H1 (cell line): ENCODE measurements around the gene ACOT7. TPM values are rescaled to one million over a fixed set of nuclear protein-coding genes. Genes with fewer than 3 reads are reported as not detected.

Source experiments
- CTCF ChIA-PET: fragments of 300-600 bp; sonication (Branson Sonifier 250); formaldehyde crosslinking; loops from one replicate; lab custom pipeline; 2021; ENCODE audit not compliant: partially characterized antibody; lab: Charles Lee
- POLR2A ChIA-PET: fragments of 300-600 bp; sonication (Branson Sonifier 250); formaldehyde crosslinking; loops from one replicate; lab custom pipeline; 2021; ENCODE audit warnings: inconsistent platforms; ENCODE audit not compliant: partially characterized antibody; lab: Charles Lee
- DNase-seq, 2 experiments: peaks; one replicate each; pipeline versions ENCODE4 v3.0.0 to v3.0.0-alpha.2; 2010 to 2022; ENCODE audit warnings: low spot score in 2 of 2, low read depth in 1 of 2, mixed read lengths in 1 of 2
- FAIRE-seq: peaks from 2 replicates; lab custom pipeline; 2011; peaks lifted over from hg19 to GRCh38; lab: Jason Lieb, UNC
- H2AFZ ChIP-seq: 2 replicates; pipeline ENCODE4 v1.8.1; 2012; ENCODE audit warnings: low read length, inconsistent platforms
- H2AK5ac ChIP-seq: 2 replicates; pipeline ENCODE4 v1.6.1; 2013; ENCODE audit warnings: low read depth, low read length
- H2BK120ac ChIP-seq: replicated peaks from 2 replicates; pipeline ENCODE3; 2013; ENCODE audit warnings: low read depth, low read length, inconsistent platforms
- H2BK12ac ChIP-seq: 2 replicates; pipeline ENCODE4 v1.6.1; 2013; ENCODE audit warnings: low read depth, low read length
- H2BK15ac ChIP-seq: 2 replicates; pipeline ENCODE4 v1.6.1; 2013; ENCODE audit warnings: low read length
- H2BK20ac ChIP-seq: 2 replicates; pipeline ENCODE4 v1.6.1; 2013; ENCODE audit warnings: low read length
- H2BK5ac ChIP-seq: 2 replicates; pipeline ENCODE4 v1.6.1; 2013; ENCODE audit warnings: low read depth, low read length
- H3K14ac ChIP-seq: 2 replicates; pipeline ENCODE4 v1.6.1; 2013; ENCODE audit warnings: inconsistent platforms; ENCODE audit not compliant: insufficient read length
- H3K18ac ChIP-seq: 2 replicates; pipeline ENCODE4 v1.6.1; 2013; ENCODE audit warnings: low read length; ENCODE audit errors: extremely low read depth
- H3K23ac ChIP-seq: 2 replicates; pipeline ENCODE4 v1.6.1; 2013; ENCODE audit warnings: inconsistent platforms; ENCODE audit not compliant: insufficient read length
- H3K23me2 ChIP-seq: 2 replicates; pipeline ENCODE4 v1.6.1; 2013; ENCODE audit warnings: low read depth, low read length
- H3K27ac ChIP-seq: 2 replicates; pipeline ENCODE4 v1.6.1; 2011; ENCODE audit warnings: low read depth, low read length, inconsistent platforms
- H3K27me3 ChIP-seq, 4 experiments: replicated peaks in 1 of 4; 1 replicate in 1 of 4; 2 replicates in 3 of 4; pipeline versions ENCODE4 v1.6.1 to v1.8.1; 2011 to 2013; ENCODE audit warnings: low read length in 3 of 4, mild to moderate bottlenecking in 3 of 4, inconsistent platforms in 2 of 4, mixed read lengths in 2 of 4, moderate library complexity in 1 of 4; ENCODE audit not compliant: control insufficient read depth in 3 of 4, insufficient read depth in 3 of 4; ENCODE audit errors: extremely low read depth in 1 of 4
- H3K36me3 ChIP-seq, 4 experiments: 2 replicates each; pipeline versions ENCODE4 v1.6.1 to v1.8.1; 2011 to 2013; ENCODE audit warnings: mild to moderate bottlenecking in 4 of 4, low read length in 3 of 4, moderate library complexity in 2 of 4, control low read depth in 1 of 4, inconsistent platforms in 1 of 4; ENCODE audit not compliant: insufficient read depth in 4 of 4, control insufficient read depth in 2 of 4
- H3K4ac ChIP-seq: replicated peaks from 2 replicates; pipeline ENCODE3; 2013; ENCODE audit warnings: low read length, low read depth, mixed read lengths, inconsistent platforms; ENCODE audit not compliant: insufficient read length
- H3K4me1 ChIP-seq, 4 experiments: replicated peaks in 1 of 4; 1 replicate in 1 of 4; 2 replicates in 3 of 4; pipeline versions ENCODE4 v1.6.1 to v1.8.1; 2011 to 2013; ENCODE audit warnings: low read length in 3 of 4, inconsistent platforms in 2 of 4, mixed read lengths in 1 of 4; ENCODE audit not compliant: insufficient read depth in 4 of 4, control insufficient read depth in 3 of 4
- H3K4me2 ChIP-seq, 2 experiments: 2 replicates each; pipeline versions ENCODE4 v1.6.1 to v1.8.1; 2011 to 2013; ENCODE audit warnings: low read depth in 2 of 2, low read length in 2 of 2, control low read depth in 1 of 2, inconsistent platforms in 1 of 2, mild to moderate bottlenecking in 1 of 2; ENCODE audit not compliant: insufficient read depth in 1 of 2
- H3K4me3 ChIP-seq, 4 experiments: fragments of 200-600, 300-600 bp in 1 of 4; sonication (generic), shearing (Covaris generic), sonication (Bioruptor Twin) in 1 of 4; 2 replicates each; pipeline versions ENCODE4 v1.5.1 to v1.8.1; 2011 to 2016; ENCODE audit warnings: low read length in 4 of 4, low read depth in 3 of 4, control low read depth in 2 of 4, inconsistent platforms in 2 of 4, mild to moderate bottlenecking in 2 of 4, mixed read lengths in 1 of 4, moderate library complexity in 1 of 4; ENCODE audit not compliant: insufficient read depth in 2 of 4; ENCODE audit errors: extremely low read depth in 1 of 4
- H3K56ac ChIP-seq: replicated peaks from 2 replicates; pipeline ENCODE3; 2013; ENCODE audit warnings: low read depth, mild to moderate bottlenecking, mixed read lengths, low read length, inconsistent platforms; ENCODE audit not compliant: insufficient read length
- H3K79me1 ChIP-seq: 2 replicates; pipeline ENCODE4 v1.6.1; 2013; ENCODE audit warnings: low read depth, low read length, control low read depth
- H3K79me2 ChIP-seq, 2 experiments: 2 replicates each; pipeline versions ENCODE4 v1.6.1 to v1.8.1; 2012 to 2013; ENCODE audit warnings: low read length in 2 of 2, mild to moderate bottlenecking in 2 of 2, inconsistent platforms in 1 of 2; ENCODE audit not compliant: insufficient read depth in 2 of 2, control insufficient read depth in 1 of 2
- H3K9ac ChIP-seq, 4 experiments: replicated peaks in 1 of 4; 1 replicate in 1 of 4; 2 replicates in 3 of 4; pipeline versions ENCODE4 v1.6.1 to v1.8.1; 2011 to 2013; ENCODE audit warnings: low read depth in 3 of 4, low read length in 3 of 4, control low read depth in 2 of 4, mild to moderate bottlenecking in 2 of 4, moderate library complexity in 2 of 4, inconsistent platforms in 1 of 4; ENCODE audit errors: extremely low read depth in 1 of 4
- H3K9me3 ChIP-seq, 2 experiments: 2 replicates each; pipeline versions ENCODE4 v1.6.1 to v1.8.1; 2012 to 2013; ENCODE audit warnings: mild to moderate bottlenecking in 2 of 2, moderate library complexity in 2 of 2, control low read depth in 1 of 2, inconsistent platforms in 1 of 2, low read depth in 1 of 2, low read length in 1 of 2, mixed read lengths in 1 of 2; ENCODE audit not compliant: insufficient read depth in 2 of 2
- H4K20me1 ChIP-seq, 2 experiments: replicated peaks in 1 of 2; 2 replicates each; pipeline versions ENCODE3 to v1.8.1; 2011 to 2013; ENCODE audit warnings: inconsistent platforms in 2 of 2, low read length in 2 of 2, mild to moderate bottlenecking in 1 of 2; ENCODE audit not compliant: insufficient read depth in 2 of 2, control insufficient read depth in 1 of 2
- H4K5ac ChIP-seq: 2 replicates; pipeline ENCODE4 v1.6.1; 2013; ENCODE audit warnings: low read length, low read depth, mixed read lengths, inconsistent platforms; ENCODE audit not compliant: insufficient read length
- H4K8ac ChIP-seq: 2 replicates; pipeline ENCODE4 v1.8.0; 2013; ENCODE audit warnings: mild to moderate bottlenecking, moderate library complexity, low read length, inconsistent platforms; ENCODE audit not compliant: insufficient read depth; ENCODE audit errors: extremely low read depth
- H4K91ac ChIP-seq: replicated peaks from 2 replicates; pipeline ENCODE3; 2013; ENCODE audit warnings: low read length, mixed read lengths, inconsistent platforms; ENCODE audit not compliant: insufficient read length
- FOSL1 ChIP-seq: IDR thresholded peaks from 2 replicates; pipeline ENCODE4 v1.6.1; 2011; ENCODE audit warnings: mild to moderate bottlenecking, low read depth, low read length, moderate library complexity; ENCODE audit not compliant: insufficient read depth
- GTF2F1 ChIP-seq: IDR thresholded peaks from 2 replicates; pipeline ENCODE4 v1.6.1; 2012; ENCODE audit warnings: low read depth, low read length, improper control_type of control experiment, borderline replicate concordance
- HDAC2 ChIP-seq, 2 experiments: fragments of 300-600 bp in 1 of 2; sonication (generic) in 1 of 2; IDR thresholded peaks; 2 replicates each; pipeline ENCODE4 v1.6.1; 2011 to 2012; ENCODE audit warnings: low read depth in 2 of 2, low read length in 2 of 2, mild to moderate bottlenecking in 2 of 2, moderate library complexity in 2 of 2, borderline replicate concordance in 1 of 2, inconsistent platforms in 1 of 2
- JUND ChIP-seq: IDR thresholded peaks from 2 replicates; pipeline ENCODE4 v1.6.1; 2011; ENCODE audit warnings: mild to moderate bottlenecking, improper control_type of control experiment, low read length
- SIRT6 ChIP-seq: IDR thresholded peaks from one replicate; pipeline ENCODE4 v1.7.1; 2012; ENCODE audit warnings: low read length, inconsistent platforms
- TAF1 ChIP-seq: IDR thresholded peaks from 2 replicates; pipeline ENCODE4 v1.6.1; 2011; ENCODE audit warnings: mild to moderate bottlenecking, low read depth, low read length
- WGBS, 2 experiments: shearing (Covaris generic) in 1 of 2; methylation state at CpG; one replicate each; pipeline versions ENCODE4 v1.1.6 to v1.1.7; 2013 to 2015; ENCODE audit warnings: low lambda C conversion rate in 2 of 2, mixed read lengths in 2 of 2, inconsistent platforms in 1 of 2, low coverage in 1 of 2, missing lambda C conversion rate in 1 of 2; ENCODE audit not compliant: insufficient replicate concordance in 2 of 2, insufficient coverage in 1 of 2, insufficient read length in 1 of 2; ENCODE audit errors: extremely low coverage in 1 of 2, missing lambda C conversion rate in 1 of 2; 5-methylcytosine and 5-hydroxymethylcytosine counted together
- polyA plus RNA-seq, 7 experiments: library from polyadenylated mRNA; depleted of rRNA in 3 of 7; stranded (reverse) in 5 of 7; unstranded in 2 of 7; fragments of >200 nt in 5 of 7; fragments of 200-250 nt in 2 of 7; gene quantifications; 1 replicate in 5 of 7; 2 replicates in 1 of 7; 4 replicates in 1 of 7; pipeline versions ENCODE4 v1.2.1 to v1.2.3, GENCODE V29; 2011 to 2013; ENCODE audit warnings: missing spikeins in 2 of 7, mixed read lengths in 2 of 7
- total RNA-seq: library from RNA; stranded (reverse); fragmentation: NEBNext Ultra II Directional; extraction: Animal tissue kit (Norgen Biotek cat#: 25700); gene quantifications from 2 replicates; pipeline ENCODE4 v1.2.1, GENCODE V29; 2021
- TF ChIP-seq, protein P1 (sequence below): IDR thresholded peaks from 2 replicates; pipeline ENCODE4 v1.6.1; 2011; ENCODE audit warnings: low read length, improper control_type of control experiment
- TF ChIP-seq, protein P2 (sequence below): IDR thresholded peaks from 2 replicates; pipeline ENCODE4 v1.6.1; 2012; ENCODE audit warnings: inconsistent platforms

The ACOT7 gene
- total and polyA plus RNA-seq, 2 of the 8 experiments (the other 6 are each of a cell fraction or from before 2014, with no cell fraction given), result 151 to 214 TPM

DNA sequence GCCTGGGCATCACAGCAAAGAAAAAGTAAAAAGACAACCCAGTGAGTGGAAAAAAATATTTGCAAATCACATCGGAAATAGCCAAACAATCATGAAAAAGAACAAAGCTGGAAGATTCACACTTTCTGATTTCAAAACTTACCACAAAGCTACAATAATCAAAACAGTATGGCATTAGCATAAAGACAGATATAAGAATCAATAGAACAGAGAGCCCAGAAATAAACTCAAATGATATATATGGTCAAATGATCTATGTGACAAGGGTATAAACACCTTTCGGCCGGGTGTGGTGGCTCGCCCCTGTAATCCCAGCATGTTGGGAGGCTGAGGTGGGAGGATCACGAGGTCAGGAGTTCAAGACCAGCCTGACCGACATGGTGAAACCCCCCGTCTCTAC is 13.5 kb downstream of the ACOT7 start:
- Histone ChIP-seq H3K4me2 (no peak overlapping the region), H3K4me1 (peaks cover under 1 to 5% (median 2%) of the 10 kb centered on the region in 4 experiments), H2BK12ac (no peak overlapping the region), H2BK120ac (no peak overlapping the region), H4K91ac (no peak overlapping the region), H3K9ac (no peak overlapping the region), H3K14ac (no peak overlapping the region), H3K79me1 (peaks cover 9% of the 10 kb centered on the region; the same call in 1 of the 2 replicates), H3K36me3 (no peaks in the 10 kb centered on the region), H3K4ac (no peak overlapping the region), H2BK5ac (no peak overlapping the region), H4K8ac (no peak overlapping the region), H3K79me2 (peaks cover 5 to 73% of the 10 kb centered on the region in 2 experiments), H3K27me3 (no peaks in the 10 kb centered on the region), H4K20me1 (peaks cover 3 to 15% of the 10 kb centered on the region in 2 experiments), H3K4me3 (no peak overlapping the region), H2BK15ac (no peak overlapping the region), H3K27ac (no peak overlapping the region), H4K5ac (no peak overlapping the region), H3K18ac (no peak overlapping the region), H3K23ac (no peak overlapping the region), H3K56ac (no peak overlapping the region), H2AK5ac (no peak overlapping the region), H2BK20ac (no peak overlapping the region), H3K9me3 (no peaks in the 10 kb centered on the region), H2AFZ (no peak overlapping the region), H3K23me2 (no peaks in the 10 kb centered on the region)
- TF ChIP-seq GTF2F1 (no peak), TAF1 (no peak), JUND (no peak), HDAC2 (IDR thresholded peaks at IDR 0.05; ENCODE audit: borderline replicate concordance in 1 of 2, low read depth in 2 of 2, low read length in 2 of 2) (no peak), FOSL1 (no peak), SIRT6 (no peak)
- TF ChIP-seq, protein P1, sequence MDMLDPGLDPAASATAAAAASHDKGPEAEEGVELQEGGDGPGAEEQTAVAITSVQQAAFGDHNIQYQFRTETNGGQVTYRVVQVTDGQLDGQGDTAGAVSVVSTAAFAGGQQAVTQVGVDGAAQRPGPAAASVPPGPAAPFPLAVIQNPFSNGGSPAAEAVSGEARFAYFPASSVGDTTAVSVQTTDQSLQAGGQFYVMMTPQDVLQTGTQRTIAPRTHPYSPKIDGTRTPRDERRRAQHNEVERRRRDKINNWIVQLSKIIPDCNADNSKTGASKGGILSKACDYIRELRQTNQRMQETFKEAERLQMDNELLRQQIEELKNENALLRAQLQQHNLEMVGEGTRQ, result no peak
- TF ChIP-seq, protein P2, sequence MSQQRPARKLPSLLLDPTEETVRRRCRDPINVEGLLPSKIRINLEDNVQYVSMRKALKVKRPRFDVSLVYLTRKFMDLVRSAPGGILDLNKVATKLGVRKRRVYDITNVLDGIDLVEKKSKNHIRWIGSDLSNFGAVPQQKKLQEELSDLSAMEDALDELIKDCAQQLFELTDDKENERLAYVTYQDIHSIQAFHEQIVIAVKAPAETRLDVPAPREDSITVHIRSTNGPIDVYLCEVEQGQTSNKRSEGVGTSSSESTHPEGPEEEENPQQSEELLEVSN, result no peak
- no peak for FAIRE-seq
- ChIA-PET POLR2A (interaction anchor here (1.0 to 5.8 kb wide), 3 partner anchors 9 to 14 kb away, joined by 4 to 29 read pairs (median 6); partner anchors contain the start of gene ACOT7), CTCF (interaction anchor here (0.6 to 58.4 kb wide), 6 partner anchors 15 to 1895 kb away, joined by 3 to 1769 read pairs (median 4); partner anchors contain the start of genes ACOT7 and HES2)
- WGBS, 2 experiments, result 99% methylated on average over 7 of the region's 7 CpGs; no CpG with 5 or more reads in 1 of the 2 experiments
- no peak for DNase-seq
